ENCODE results near the gene LTBP2.

LTBP2 gene

DNA sequence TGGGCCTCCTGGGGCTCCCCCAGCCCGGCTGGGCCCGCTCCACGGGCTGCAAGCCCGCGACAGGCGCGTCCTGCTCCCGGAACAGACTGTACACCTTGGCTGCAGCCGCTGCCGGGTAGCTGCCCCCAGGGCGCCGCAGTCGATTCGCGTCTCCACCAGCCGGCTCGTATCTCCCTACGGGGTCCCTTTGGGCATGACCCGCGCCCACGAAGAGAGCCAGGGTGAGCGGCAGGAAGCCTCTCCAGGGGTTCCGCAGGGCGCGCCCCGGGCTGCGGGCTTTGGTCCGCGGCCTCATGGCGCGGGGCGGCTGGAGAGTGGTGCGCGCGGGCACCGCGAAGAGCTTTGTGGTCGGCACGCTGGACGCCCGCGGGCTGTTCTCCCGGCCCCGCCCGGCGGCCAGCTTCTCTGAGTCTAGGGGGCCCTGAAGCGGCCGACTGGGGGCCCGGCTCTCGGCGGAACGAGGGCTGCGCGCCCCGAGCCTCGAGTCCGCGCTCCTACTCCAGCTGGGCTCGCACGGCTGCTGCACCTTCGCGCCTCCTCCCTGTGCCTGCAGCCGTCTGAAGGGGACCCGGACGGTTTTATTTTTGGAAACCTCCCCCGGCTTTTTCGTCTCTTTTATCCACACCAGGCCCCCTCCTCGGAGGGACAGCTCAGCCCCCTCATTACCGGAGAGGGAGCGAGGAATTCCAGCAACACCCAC, at the start of gene LTBP2:
Gene LTBP2, minus strand, starts transcription at position 588 of the 700 bp plus-strand sequence. Its CDS starts 293 bp downstream, at position 295.
- no peak for FAIRE-seq
- DNase-seq (ENCODE audit: low spot score), result no peak

DNA sequence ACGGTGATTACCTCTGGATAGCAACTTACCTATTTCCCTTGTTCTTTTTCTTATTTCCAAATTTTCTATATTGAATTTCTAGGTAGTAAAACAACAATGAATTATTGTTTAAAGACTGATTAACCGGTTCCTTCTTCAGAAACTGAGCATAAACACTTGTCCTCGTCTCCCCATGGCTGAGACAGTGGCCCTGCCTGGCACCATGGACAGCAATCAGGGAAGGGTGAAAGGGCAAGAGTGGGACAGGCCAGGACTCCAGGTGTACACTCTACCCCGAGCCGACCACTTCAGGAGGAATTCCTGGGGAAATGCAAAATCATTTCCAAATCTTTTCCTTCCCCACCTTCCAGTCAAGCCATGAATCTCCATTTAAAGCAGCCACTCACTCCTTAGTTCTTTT, 48.8 kb upstream of the LTBP2 start:
- DNase-seq (ENCODE audit: low spot score), result no peak
- FAIRE-seq, result no peak

DNA sequence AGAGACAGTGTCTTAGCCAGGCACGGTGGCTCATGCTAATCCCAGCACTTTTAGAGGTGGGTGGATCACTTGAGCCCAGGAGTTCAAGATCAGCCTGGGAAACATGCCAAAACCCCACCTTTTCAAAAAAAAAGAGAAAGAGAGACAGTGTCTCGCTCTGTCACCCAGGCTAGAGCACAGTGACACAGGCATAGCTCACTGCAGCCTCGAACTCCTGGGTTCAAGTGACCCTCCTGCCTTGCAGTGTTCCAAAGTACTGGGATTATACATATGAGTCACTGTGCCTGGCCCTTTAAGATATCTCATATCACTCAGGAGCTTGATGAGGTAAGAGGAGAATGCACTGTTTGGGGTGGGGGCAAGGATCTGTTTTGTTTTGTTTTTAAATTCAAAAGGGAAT, 48.1 kb upstream of the LTBP2 start:
- no peak for DNase-seq (ENCODE audit: low spot score)
- FAIRE-seq, result no peak

DNA sequence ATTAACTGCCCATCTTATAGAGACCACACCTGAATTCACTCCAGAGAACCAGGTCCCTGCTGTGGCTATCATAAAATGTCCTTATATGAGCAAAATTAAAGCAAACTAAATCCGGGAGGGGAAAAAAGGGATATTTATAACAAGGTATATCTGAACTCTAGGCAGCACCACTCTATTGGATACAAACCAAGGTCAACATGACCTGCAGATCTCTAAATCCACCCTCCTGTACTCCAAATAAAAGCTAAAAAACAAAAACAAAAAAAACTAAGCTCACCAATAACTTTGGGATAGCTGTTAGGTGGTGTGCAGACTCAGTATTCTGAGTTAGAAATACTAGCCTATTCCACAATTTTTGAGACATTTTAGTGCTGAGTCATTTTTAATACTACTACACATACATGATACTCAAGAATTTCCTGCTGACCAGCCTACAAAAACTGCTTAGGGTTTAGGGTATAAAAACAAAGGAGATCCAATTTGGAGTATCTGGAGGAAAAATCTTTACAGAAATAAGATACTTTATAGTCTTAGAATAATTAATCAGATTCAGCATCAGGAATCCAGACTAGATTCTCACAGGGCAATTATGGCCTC, 46.6 kb upstream of the LTBP2 start:
- FAIRE-seq (no peak), DNase-seq (ENCODE audit: low spot score) (no peak)

DNA sequence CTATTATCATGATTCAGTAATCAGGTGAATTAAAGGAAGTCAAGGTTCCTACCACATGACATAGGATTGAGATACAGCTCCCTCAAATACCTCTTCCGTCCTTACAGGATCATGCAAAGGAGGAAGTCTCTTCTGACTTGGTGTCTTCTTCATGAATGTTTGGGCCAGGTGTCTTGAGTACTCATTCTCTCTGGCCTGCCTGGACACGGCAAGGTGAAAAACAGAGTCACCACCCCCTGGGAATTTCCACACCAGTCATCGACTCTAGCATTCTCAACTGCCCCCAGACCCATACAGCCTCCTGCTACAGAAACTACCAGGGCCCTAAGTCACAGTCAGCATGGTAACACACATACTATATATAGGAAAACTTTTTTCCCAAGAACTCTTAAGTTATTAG, 44.9 kb upstream of the LTBP2 start:
- no peak for FAIRE-seq
- no peak for DNase-seq (ENCODE audit: low spot score)

DNA sequence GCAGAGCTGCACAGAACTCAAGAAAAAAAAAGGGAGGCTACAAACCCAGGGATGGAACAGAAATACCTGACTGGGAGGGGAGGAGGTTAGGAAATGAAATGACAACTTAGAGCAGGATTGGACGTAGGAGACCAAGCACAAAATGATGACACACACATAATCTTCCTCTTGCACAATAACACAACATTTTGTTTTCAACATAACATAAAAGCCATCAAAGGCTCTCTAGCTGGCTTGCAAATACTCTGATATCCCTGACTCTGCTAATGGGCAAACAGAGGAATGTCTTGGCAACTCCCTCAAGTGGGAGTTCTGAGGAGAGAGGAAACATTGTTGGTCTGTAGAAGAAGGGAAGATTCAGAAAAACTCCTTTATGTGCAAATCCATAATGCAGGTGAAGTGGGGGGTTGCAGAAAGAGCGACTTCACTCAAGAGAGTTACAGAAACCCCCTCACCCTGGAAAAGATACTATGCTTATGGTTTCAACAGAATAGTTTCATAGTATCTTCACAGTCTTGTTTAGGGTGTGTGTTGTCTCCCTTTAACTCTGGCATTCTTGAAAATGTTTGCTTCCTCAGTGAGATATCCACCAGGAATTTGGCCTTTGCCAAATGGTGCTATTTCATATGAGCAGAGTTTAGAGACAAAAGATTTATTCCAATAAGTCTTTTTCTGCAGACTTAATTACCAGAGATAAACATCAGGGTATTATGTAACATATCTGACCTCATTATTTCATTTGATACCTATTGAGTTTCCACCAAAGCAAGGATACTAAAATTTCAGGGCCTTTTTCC, 43.8 kb upstream of the LTBP2 start:
- DNase-seq (ENCODE audit: low spot score), result no peak
- FAIRE-seq, result no peak

DNA sequence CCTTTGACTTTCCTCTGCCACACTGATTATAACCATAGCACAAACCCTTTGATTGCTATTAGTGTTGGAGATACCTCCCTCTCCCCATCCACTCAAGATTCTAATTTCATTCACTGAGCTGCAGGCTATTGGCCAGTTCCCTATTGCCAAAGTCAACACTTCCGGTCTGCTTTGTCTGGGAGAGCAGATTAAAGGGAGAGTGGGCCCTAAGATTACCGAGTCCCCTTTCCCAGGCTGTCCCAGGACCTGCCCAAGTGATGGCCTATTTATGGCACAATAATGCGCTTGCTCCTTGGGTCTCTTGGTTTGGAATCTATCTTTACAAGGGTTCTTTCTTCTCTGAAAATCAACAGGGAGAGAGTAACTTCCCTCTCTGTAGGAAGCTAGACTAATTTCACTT, 42.9 kb upstream of the LTBP2 start:
- DNase-seq (ENCODE audit: low spot score) (no peak), FAIRE-seq (no peak)

DNA sequence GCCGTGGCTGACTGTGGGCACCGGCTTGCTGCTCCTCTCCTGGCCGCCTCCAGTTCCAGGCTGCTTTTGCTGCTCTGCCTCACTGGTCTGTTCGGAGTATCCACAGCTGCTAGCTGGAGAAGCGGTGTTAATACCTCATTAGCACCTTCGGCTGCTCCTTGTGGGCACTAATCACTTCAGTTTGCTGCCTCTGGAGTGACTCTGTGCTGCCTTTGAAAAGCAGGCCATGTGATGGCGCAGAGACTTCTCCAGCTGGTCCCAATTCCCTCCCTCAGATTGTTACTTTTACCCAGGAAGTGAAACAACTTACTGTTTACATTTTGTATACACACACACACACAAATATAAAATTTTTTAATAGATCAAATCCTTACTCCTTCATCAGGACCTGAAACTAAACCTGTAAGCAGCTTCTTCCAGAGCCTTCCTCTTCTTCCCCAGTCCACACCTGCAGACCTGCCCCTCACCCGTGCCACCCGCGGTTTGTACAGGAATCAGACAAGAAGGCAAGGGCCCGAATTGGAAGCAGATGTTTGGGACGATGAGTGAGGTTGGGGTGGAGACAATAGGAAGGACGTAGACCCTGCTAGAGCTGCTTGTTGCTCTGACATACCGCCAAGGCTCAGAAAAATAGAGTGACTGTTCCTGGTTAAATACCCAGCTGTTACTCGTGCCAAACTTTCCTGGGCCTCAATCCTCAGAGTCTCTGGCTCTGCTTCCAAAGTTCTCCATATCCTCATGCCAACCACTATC, 41.5 kb upstream of the LTBP2 start:
- FAIRE-seq (no peak), DNase-seq (ENCODE audit: low spot score) (no peak)

DNA sequence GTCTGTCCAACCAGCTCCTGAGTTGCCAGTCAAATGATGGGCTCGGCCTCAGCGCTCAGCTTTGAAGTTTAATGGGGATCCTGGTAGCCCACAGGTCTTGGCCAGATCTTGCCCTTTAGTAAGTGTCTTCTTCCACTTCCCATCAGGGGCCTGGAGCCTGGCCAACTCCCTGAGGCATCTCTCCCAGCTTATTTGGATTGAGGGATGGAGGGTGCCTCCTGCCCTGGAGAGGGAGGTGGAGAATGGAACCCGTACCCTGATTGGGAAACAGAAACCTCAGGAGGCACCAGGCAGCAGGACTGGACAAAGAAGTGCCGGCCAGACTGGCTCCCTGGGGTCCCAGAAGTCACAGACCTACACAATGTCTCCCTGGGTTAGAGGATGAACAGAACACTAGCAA, 40.5 kb upstream of the LTBP2 start:
- DNase-seq (ENCODE audit: low spot score), result no peak
- no peak for FAIRE-seq

DNA sequence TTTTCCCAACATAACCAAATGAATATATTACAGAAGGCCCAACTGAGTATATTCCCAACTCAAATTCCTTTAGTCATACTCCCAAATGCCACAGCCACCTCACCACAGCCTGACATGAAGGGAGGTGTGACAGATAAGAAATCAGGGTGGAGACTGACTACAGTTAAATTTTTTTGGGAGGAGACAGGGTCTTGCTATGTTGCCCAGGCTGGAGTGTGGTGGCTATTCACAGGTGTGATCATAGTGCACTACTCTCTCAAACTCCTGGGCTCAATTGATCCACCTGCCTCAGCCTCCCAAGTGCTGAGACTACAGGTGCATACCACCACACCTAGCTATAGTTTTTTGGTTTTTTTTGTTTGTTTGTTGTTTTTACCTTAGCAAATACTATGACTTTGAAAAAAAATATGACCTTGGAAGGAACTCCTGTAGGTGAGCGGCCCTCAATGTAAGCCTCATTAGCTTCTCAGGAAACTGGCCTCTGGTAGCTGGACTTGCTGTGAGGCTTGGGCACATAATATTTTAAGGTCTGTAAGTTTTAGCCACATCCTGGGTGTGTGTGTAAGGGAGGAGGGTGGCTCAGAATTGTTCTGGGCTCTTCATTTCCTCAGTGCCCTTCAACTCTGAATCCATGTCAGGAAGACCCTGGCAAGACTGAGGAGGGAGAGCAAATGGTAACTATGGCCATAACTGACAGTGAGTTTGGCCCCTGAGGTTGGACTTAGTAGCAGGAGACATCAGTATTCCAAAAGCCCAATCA, 39.1 kb upstream of the LTBP2 start:
- DNase-seq (ENCODE audit: low spot score), result no peak
- FAIRE-seq, result no peak

DNA sequence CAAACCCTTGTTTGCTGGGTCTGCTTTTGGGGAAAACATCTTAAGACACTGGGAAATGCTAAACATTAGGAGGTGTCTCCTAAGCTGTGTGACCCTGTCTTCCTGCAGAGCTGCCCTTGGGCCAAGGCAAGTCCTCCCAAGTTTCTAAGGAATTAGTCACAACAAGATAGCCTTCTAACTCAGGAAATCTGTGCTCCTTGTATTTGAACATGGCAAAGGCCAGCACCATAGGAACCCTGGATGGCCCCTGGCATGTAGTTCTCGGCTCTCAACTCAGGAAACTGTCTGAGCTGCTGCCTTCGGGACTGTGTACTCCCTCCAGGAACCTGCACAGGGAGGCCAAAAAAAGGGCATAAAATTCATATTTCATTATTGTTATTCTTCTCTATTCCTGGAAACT, 37.6 kb upstream of the LTBP2 start:
- DNase-seq (ENCODE audit: low spot score), result no peak
- FAIRE-seq, result no peak

DNA sequence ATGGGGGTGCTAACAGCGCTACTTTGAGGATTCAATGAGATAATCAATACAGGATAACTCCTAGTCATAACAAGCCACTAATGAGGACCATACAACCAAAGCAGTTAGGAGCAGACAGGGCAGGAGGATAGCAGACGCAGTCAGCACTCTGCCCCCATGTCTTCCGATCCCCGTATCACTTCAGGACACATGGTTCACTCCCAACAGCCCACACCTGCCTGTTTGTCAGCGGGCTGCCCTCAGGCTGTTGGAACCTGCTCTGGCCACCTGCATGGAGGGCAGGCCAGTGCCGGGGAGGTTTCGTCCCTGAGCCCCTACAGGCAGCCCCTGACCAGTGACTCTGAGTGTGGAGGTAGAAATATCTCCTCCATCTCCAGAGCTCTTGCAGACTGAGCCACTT, 37.1 kb upstream of the LTBP2 start:
- no peak for FAIRE-seq
- DNase-seq (ENCODE audit: low spot score), result no peak

DNA sequence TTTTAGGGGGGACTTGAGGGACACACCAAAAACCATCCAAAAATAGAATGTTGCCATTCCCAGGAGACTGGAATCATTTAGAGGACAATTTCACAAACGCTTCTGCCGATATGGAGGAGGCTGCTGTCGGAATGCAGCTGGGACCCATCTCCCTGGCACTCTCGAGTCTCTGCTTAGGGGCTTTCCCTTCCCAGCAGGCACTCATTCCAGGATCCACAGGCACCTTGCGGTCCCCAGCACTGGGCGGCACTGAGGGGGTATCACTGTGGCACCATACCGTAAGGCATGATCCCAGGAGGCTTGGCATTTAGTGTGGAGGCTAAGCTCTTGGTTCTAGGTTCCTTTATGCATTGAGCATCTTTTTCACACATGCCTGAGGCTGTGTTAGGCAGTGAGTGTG, 36.6 kb upstream of the LTBP2 start:
- no peak for DNase-seq (ENCODE audit: low spot score)
- no peak for FAIRE-seq

DNA sequence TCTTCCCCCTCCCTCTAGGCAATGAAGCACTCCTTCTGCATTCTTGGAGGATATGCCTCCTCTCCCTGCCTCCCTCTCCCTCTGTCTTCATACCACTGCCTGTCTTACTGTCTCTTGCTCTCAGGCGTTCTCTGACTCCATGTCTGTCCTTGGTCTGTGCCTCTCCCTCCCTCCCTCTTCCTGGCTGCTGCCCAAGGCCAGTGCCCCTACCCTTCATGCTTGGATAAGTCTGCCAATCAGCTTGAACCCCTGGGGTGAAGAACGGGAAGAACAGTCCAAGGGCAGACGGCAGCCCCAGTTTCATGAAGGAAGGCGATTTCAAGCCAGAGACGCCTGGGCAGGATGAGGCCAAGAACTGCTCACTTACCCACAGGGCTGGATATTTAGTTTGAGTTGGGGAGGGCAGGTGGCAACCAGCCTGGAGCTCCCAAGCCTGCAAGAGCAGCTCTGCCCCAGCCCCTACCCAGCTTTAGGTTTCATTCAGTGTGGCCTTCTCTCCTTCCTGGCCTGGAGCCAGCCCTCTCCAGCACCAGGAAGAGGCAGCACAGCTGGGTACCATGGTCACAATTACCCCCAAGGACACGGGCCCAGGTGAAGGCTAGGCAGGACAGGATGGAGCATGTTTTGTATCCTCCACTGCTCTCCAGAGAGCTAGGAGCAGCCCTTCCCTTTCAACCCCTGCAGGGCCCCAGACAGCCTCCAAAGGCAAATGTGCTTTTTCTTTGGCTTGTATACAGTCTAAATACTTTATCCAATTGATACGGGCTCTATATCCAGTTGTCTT, 35.8 kb upstream of the LTBP2 start:
- FAIRE-seq, result no peak
- DNase-seq (ENCODE audit: low spot score), result peak; percentile 26

DNA sequence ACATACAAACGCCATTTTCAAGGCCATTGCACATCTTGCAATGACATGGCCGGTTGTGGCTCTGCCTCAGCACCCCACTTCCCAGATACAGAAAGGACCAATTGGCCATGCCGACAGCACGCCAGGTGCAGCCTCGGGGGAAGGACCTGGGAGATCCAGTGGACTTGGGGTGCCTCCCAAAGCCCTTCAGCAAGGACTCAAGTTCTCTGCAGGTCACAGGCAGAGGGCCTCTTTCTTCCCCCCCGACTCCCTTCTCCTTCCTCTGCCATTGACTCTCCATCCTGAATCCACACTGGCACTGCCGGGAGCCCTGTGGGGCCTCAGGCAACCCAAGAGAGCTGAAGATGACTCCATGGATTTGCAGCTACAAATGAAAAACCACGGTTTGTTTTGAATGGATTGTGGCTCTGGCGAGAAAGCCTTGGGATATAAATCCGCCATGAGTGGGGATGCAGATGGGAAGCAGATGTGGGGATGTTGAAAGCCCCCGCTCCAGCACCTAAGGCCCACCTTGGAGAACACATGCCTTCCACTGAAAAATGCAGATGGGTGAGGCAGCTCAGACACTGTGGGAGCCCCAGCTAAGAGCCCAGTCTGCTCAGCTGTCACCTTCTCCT, 35.1 kb upstream of the LTBP2 start:
- DNase-seq (ENCODE audit: low spot score) (no peak), FAIRE-seq (no peak)

DNA sequence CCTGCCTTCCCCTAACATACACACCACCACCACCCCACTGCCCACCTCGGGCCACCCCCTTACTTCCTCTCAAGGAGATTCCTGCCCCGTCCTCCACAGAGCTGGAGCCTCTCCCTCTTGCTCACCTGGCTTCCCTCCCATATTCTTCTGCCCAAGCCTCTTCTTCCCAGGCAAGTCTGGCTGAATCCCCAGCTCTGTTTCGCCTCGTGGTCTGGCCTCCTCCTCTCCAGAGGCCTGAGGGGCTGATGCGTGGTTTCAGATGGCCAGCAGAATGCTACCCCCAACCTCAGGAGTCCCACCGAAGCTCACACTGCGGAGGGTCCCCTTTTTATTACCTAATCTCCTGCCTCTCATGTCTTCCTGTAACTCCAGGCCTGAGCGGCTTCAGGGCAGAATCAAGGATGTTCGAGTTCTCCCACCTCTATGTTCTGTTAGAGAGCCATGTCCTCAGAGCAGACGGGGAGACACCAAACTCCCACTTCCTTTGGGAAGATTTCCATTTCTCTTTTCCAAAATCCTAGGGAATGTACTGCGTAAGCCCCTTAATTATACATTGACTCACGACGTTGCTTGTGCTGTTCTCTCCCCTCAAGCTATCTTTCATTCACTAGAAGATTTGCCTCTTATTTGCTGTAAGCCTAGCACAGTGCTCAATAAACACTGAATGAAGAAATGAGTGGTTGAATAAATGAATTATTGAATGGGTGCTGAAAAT, 33.9 kb upstream of the LTBP2 start:
- FAIRE-seq, result no peak
- no peak for DNase-seq (ENCODE audit: low spot score)

DNA sequence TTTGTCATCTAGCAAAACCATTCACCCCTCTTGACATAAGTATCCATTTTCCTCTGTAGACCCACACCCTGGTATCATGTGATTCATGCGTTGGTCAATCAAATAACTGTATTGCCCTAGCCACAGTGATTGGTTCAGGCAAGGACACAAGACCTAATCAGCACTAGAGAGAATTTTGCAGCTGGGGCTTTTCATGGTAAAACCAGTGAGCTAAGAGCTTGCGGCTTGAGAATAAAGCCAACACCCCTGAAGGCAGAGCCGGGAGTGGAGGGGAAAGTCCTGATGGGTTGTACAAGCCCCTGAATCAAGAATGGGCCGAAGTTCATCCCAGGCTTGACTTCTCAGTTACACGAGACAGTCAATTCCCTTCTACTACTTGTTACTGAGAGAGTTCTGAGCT, 33.2 kb upstream of the LTBP2 start:
- FAIRE-seq (no peak), DNase-seq (ENCODE audit: low spot score) (no peak)

DNA sequence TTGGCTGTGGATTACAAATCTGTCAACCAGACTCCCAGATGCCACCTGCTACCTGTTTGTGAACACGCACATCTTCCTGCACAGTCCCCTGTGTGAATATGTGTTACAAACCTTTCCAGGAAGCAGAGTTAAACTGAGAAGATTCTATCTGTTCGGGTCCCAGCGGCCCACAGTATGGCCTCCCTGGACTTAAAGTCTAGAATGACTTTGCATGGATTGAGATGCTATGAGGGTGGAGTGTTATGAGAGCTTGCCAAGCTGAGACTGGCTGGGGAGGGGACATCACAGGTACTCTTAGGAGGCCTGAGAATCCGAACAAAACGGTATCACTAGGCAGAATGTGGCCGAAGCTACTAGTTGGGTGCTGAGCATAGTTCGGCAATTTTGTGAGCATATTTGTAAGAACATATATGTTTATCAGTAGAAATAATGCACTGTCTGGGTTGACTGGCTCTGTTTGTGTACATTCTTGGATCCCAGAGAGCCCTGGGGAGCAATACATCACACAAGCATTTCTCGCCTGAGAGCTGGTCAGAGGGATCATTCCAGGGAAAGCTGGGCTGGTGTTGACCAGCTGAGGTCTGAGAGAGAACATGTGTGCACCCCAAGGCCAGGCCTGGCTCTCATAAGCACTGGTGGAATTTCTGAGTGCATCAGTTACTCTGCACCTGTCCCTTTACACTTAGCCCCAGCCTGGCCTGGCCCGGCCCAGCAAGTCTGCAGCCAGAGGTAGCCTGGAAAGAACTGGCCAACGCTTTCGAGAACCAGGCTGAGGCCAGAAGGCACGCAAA, 29.8 kb upstream of the LTBP2 start:
- FAIRE-seq (no peak), DNase-seq (ENCODE audit: low spot score) (no peak)

DNA sequence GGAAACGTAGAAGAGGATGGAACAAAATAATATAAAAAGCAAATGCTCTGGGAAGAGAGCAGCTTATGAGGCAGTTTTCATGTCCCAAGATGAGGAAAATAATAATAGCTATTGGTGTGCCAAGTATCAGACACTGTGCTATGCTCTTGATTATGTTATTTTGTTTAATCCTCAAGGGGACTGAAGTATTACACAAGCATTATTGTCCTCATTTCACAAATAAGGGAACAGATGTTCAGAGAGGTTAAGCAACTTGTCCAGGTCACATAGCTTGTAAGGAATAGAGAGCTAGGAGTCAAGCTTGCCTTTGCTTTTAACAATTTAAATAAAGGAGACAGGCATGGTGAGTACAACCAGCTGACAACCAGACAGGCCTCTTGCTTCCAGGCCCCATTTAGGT, 26.9 kb upstream of the LTBP2 start:
- DNase-seq (ENCODE audit: low spot score) (no peak), FAIRE-seq (no peak)
